HUES64 (cell line): ENCODE results near the gene PTPRD.

Source experiments
- H3K27ac ChIP-seq: 2 replicates; pipeline ENCODE4 v1.7.0; 2013; ENCODE audit warnings: low read depth, low read length, inconsistent platforms
- H3K27me3 ChIP-seq: 2 replicates; pipeline ENCODE4 v1.6.1; 2013; ENCODE audit warnings: mild to moderate bottlenecking, low read length; ENCODE audit not compliant: insufficient read depth
- H3K36me3 ChIP-seq: 2 replicates; pipeline ENCODE4 v1.6.1; 2013; ENCODE audit warnings: mild to moderate bottlenecking, low read length; ENCODE audit not compliant: insufficient read depth
- H3K4me1 ChIP-seq: 2 replicates; pipeline ENCODE4 v1.6.1; 2013; ENCODE audit warnings: mild to moderate bottlenecking, low read length, moderate library complexity; ENCODE audit not compliant: insufficient read depth
- H3K4me3 ChIP-seq: 2 replicates; pipeline ENCODE4 v1.5.1; 2013; ENCODE audit warnings: mild to moderate bottlenecking, low read length, moderate library complexity
- H3K9ac ChIP-seq: 2 replicates; pipeline ENCODE4 v1.6.1; 2013; ENCODE audit warnings: mild to moderate bottlenecking, low read depth, low read length
- H3K9me3 ChIP-seq: 2 replicates; pipeline ENCODE4 v1.6.1; 2013; ENCODE audit warnings: low read depth, low read length; ENCODE audit not compliant: insufficient read depth
- WGBS: fragments of 150-250, 120-280 bp; methylation state at CpG from one replicate; pipeline ENCODE4 v1.1.7; 2013; ENCODE audit warnings: missing lambda C conversion rate; 5-methylcytosine and 5-hydroxymethylcytosine counted together

Gene PTPRD

DNA sequence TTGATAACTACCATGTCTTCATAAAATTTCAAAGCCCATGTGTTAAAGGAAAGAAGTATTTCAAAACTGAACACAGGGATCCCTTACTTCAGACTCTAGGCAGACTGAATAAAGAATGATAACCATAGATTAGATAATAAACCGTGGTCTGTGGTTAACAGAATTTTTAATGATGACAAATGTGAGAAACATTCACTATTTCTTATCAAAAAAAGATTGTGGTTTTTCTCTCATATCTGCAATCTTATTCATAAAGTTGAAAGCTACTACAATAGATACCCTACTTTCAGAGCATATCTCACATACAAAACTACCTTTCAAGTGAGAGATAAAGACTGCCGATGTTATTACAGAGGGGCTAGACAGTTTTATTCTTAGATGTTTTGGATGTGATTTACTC lies 1996.4 kb downstream of the PTPRD start:
- Histone ChIP-seq H3K27me3 (no peaks in the 10 kb centered on the region), H3K9me3 (no peaks in the 10 kb centered on the region), H3K36me3 (no peaks in the 10 kb centered on the region), H3K4me1 (peaks cover 53% of the 10 kb centered on the region), H3K9ac (no peak overlapping the region), H3K4me3 (no peak overlapping the region), H3K27ac (no peak overlapping the region)
- WGBS, result no CpG with 5 or more reads among the region's 2 CpGs

GRCh38 chr9:8614926-8615440 lies 1997.8 kb downstream of the PTPRD start:
- Histone ChIP-seq H3K4me3 (no peak overlapping the region), H3K9me3 (no peaks in the 10 kb centered on the region), H3K27ac (no peak overlapping the region), H3K36me3 (no peaks in the 10 kb centered on the region), H3K4me1 (peaks cover 48% of the 10 kb centered on the region), H3K27me3 (no peaks in the 10 kb centered on the region), H3K9ac (no peak overlapping the region)
- 77% methylated on average over 3 of the region's 3 CpGs for WGBS

GRCh38 chr9:8613346-8613825 lies 1999.4 kb downstream of the PTPRD start:
- Histone ChIP-seq H3K4me1 (peaks cover 45% of the 10 kb centered on the region), H3K4me3 (no peak overlapping the region), H3K27ac (peak overlapping the region; percentile 13), H3K9ac (no peak overlapping the region), H3K36me3 (no peaks in the 10 kb centered on the region), H3K27me3 (no peaks in the 10 kb centered on the region), H3K9me3 (no peaks in the 10 kb centered on the region)
- 94% methylated on average over 1 of the region's 1 CpG for WGBS

- Histone ChIP-seq H3K9ac (no peak overlapping the region), H3K9me3 (no peaks in the 10 kb centered on the region), H3K27me3 (no peaks in the 10 kb centered on the region), H3K27ac (no peak overlapping the region), H3K36me3 (no peaks in the 10 kb centered on the region), H3K4me1 (peaks cover 52% of the 10 kb centered on the region), H3K4me3 (no peak overlapping the region)
- WGBS, result 91% methylated on average over 3 of the region's 3 CpGs
Observed at GRCh38 chr9:8611153-8611552, 2001.6 kb downstream of the PTPRD start.

GRCh38 chr9:8610256-8610655 lies 2002.5 kb downstream of the PTPRD start:
- Histone ChIP-seq H3K4me3 (no peak overlapping the region), H3K27ac (no peak overlapping the region), H3K9me3 (no peaks in the 10 kb centered on the region), H3K36me3 (no peaks in the 10 kb centered on the region), H3K4me1 (peaks cover 46% of the 10 kb centered on the region), H3K27me3 (no peaks in the 10 kb centered on the region), H3K9ac (no peak overlapping the region)
- 91% methylated on average over 2 of the region's 3 CpGs for WGBS

DNA sequence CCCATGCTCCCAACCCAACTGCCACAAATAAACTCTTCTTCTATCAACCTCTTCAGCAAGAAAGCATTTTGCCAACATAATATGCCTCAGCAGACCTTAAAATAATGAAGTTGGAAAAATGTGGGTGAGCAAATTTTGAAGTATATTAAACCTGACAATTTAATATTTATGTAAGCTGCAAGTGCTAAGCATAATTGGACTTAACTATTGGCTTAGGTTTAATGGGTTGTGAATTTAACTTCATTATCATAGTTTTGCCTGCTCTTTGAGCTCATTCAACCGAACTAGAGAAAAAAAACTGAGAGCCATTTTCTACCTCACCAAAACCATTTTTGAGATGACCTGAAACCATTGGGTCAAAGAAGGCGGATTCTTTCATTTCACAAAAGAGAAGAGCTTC lies 2007.7 kb downstream of the PTPRD start:
- Histone ChIP-seq H3K9ac (no peak overlapping the region), H3K4me1 (peaks cover 8% of the 10 kb centered on the region; the same call in 1 of the 2 replicates)
- WGBS, result 93% methylated on average over 2 of the region's 2 CpGs

DNA sequence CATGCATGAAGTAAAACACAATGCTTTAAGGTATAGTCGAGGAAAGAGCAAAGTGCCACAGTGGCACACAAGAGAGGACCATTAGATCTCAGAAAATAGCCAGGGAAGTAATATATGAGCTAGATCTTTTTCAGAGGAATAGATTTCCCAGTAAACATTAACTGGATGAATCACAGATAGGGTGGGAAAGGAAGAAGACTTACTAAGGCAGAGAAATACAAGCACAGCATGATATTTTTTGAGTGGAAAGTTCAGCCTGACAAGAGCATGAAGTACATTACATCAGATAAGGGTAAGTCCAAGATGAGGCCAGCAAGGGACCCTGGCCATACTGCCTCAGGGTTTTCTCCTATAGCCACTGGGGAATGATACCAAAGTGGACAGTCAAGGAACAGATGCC lies 2008.6 kb downstream of the PTPRD start:
- Histone ChIP-seq H3K27ac (no peak overlapping the region), H3K4me1 (peaks cover 11% of the 10 kb centered on the region; the same call in 1 of the 2 replicates), H3K9me3 (no peaks in the 10 kb centered on the region), H3K27me3 (no peaks in the 10 kb centered on the region), H3K36me3 (no peaks in the 10 kb centered on the region), H3K4me3 (no peak overlapping the region), H3K9ac (no peak overlapping the region)
- 91% methylated on average over 1 of the region's 1 CpG for whole genome bisulfite sequencing

More for the DNA sequence above, 2007.7 kb downstream of the PTPRD start:
- Histone ChIP-seq H3K36me3 (no peaks in the 10 kb centered on the region), H3K27ac (no peak overlapping the region), H3K27me3 (no peaks in the 10 kb centered on the region), H3K9me3 (no peaks in the 10 kb centered on the region), H3K4me3 (no peak overlapping the region)

DNA sequence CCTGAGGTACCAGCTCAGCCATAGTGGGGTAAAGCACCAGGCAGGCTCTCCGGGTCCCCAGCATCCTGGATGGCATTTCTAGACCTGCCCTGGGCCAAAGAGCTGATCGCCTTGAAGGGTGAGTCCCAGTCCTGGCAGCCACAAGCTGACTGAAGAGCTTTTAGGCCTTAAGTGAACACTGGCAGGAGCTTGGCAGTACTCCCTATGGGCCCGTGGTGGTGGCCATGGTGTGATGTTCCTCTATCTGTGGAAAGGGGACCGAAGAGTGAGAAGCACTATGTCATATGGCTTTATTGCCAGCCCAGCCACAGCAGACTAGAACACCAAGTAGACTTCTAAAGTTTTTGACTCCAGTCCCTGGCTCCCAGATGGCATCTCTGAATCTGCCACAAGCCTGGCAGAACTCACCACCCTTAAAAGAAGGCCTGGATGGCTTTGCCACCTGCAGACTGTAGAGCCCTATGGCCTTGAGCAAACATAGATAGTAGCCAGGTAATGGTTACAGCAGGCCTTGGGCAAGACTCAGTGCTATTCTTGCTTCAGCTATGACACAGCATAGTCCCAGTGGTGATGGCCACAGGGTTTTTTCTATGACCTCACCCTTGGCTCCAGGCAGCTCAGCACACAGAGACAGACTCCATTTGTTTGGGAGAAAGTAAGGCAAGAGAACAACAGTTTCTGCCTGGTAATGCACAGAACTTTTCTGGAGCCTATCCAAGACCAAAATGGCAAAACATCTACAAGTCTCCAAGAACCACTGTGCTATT lies 2011.7 kb downstream of the PTPRD start:
- H3K4me1 ChIP-seq, result peaks cover 3% of the 10 kb centered on the region; the same call in 1 of the 2 replicates
- WGBS, result 90% methylated on average over 4 of the region's 4 CpGs
- no peak overlapping the region for H3K9ac ChIP-seq
- H3K27ac ChIP-seq, result no peak overlapping the region
- H3K27me3 ChIP-seq, result no peaks in the 10 kb centered on the region
- no peaks in the 10 kb centered on the region for H3K9me3 ChIP-seq
- H3K36me3 ChIP-seq, result no peaks in the 10 kb centered on the region
- no peak overlapping the region for H3K4me3 ChIP-seq

DNA sequence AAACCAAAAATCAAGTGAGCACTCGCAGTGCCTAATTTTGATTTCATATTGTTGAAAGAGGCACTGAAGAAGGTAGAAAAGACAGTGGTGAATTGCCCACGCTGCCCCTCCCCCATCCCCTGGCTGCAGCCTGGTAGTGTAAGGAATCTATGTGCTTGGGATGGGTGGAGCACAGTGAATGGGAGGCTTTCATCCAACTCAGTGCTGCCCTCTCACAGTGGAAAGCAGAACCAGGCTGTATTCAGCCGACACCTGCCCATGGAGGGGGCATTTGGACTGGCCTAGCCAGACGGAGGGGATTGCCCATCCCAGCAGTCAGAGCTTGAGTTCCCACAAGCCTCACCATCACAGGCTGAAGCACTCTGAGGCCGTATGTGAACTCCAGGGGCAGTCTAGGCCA lies 2012.9 kb downstream of the PTPRD start:
- 82% methylated on average over 5 of the region's 5 CpGs for WGBS
- Histone ChIP-seq H3K27me3 (no peaks in the 10 kb centered on the region), H3K9me3 (no peaks in the 10 kb centered on the region), H3K4me3 (no peak overlapping the region), H3K9ac (no peak overlapping the region), H3K27ac (no peak overlapping the region), H3K36me3 (no peaks in the 10 kb centered on the region), H3K4me1 (peaks cover 3% of the 10 kb centered on the region; the same call in 1 of the 2 replicates)

DNA sequence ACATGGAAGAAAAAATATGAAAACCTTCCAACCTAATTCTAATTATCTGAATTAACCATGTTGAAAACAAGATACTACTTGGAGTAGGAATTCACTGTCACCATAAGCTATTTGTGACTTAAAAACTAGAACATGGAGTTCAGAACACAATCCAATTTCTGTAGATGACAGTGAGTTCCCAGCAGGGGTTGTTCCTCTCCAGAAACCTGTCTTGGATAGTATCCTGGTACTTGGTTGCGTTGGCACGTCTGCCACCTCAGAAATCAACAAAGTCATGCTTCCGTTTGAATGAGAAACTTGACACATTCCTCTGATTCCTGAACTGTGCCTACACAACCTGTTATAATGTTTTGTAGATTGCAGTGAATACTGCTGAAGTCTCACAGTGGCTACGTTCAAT lies 2023.3 kb downstream of the PTPRD start:
- Histone ChIP-seq H3K9ac (no peak overlapping the region), H3K27me3 (no peaks in the 10 kb centered on the region), H3K36me3 (no peaks in the 10 kb centered on the region; the same call in 1 of the 2 replicates), H3K9me3 (no peaks in the 10 kb centered on the region), H3K4me3 (no peak overlapping the region), H3K27ac (no peak overlapping the region), H3K4me1 (no peaks in the 10 kb centered on the region)
- 95% methylated on average over 4 of the region's 4 CpGs for WGBS

GRCh38 chr9:8585036-8585435 lies 2027.8 kb downstream of the PTPRD start:
- Histone ChIP-seq H3K9me3 (peaks cover 12% of the 10 kb centered on the region; the same call in 1 of the 2 replicates), H3K36me3 (peaks cover 7% of the 10 kb centered on the region; the same call in 1 of the 2 replicates), H3K4me1 (no peaks in the 10 kb centered on the region; the same call in 1 of the 2 replicates), H3K4me3 (no peak overlapping the region), H3K9ac (no peak overlapping the region), H3K27ac (no peak overlapping the region), H3K27me3 (no peaks in the 10 kb centered on the region)
- WGBS, result 92% methylated on average over 2 of the region's 2 CpGs
